GM18867 (cell line): ENCODE data around the gene PHF3.

Source experiments
- ATAC-seq: cut with Tn5 transposase; IDR thresholded peaks from one replicate; pipeline ENCODE4 v1.9.1; 2021; ENCODE audit warnings: mild to moderate bottlenecking, moderate library complexity; ENCODE audit not compliant: unreplicated experiment

PHF3 gene, protein sequence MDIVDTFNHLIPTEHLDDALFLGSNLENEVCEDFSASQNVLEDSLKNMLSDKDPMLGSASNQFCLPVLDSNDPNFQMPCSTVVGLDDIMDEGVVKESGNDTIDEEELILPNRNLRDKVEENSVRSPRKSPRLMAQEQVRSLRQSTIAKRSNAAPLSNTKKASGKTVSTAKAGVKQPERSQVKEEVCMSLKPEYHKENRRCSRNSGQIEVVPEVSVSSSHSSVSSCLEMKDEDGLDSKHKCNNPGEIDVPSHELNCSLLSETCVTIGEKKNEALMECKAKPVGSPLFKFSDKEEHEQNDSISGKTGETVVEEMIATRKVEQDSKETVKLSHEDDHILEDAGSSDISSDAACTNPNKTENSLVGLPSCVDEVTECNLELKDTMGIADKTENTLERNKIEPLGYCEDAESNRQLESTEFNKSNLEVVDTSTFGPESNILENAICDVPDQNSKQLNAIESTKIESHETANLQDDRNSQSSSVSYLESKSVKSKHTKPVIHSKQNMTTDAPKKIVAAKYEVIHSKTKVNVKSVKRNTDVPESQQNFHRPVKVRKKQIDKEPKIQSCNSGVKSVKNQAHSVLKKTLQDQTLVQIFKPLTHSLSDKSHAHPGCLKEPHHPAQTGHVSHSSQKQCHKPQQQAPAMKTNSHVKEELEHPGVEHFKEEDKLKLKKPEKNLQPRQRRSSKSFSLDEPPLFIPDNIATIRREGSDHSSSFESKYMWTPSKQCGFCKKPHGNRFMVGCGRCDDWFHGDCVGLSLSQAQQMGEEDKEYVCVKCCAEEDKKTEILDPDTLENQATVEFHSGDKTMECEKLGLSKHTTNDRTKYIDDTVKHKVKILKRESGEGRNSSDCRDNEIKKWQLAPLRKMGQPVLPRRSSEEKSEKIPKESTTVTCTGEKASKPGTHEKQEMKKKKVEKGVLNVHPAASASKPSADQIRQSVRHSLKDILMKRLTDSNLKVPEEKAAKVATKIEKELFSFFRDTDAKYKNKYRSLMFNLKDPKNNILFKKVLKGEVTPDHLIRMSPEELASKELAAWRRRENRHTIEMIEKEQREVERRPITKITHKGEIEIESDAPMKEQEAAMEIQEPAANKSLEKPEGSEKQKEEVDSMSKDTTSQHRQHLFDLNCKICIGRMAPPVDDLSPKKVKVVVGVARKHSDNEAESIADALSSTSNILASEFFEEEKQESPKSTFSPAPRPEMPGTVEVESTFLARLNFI (N-terminal part only)

DNA sequence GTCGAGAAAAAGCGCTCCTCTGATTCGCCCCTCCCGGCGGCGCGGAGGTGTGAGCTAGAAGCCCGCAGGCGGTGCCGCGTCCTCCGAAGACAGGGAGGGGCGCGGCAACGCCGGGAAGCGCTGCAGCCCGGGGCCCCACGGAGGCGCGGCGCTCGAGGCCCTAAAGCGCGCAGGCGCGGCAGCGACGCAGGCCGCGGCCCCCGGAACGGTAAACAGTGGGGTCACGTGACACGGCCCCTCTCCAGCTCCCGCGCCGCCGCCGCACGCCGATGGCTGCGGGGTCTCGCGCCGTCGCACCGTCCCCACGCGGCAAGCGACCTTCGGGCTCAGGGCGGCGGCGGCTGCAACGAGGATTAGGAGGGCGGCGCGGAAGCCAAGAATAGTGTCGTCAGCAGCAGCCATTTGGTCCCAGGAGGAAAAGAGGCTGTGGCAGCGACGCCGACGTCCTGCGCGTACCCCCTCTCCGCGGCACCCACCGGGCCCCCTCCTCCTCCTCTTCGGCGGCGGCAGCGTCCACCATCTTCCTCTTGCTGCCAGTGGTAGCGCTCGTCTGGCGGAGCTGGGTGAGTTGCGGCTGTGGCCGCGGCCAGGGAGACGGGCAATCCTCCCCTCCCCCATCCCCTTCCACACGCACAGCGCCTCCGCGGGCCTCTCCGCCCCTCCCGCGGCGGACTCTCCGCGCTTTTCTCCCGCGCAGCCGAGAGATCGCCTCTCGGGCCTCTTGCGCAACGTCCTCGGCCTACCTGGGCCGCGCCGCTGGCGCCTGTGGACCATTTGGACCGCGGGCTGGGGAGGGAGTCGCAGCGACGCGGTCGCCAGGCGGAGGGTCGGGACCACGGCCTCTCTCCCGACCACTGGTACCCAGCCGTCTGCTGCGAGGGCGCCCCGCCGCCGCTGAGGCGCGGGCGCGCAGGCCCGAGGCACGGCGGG lies at the start of gene PHF3:
Gene PHF3, plus strand, starts transcription at position 215 of the 930 bp plus-strand sequence. CDS start 10,750 bp downstream, outside the sequence.
- ATAC-seq = peak; percentile 90

DNA sequence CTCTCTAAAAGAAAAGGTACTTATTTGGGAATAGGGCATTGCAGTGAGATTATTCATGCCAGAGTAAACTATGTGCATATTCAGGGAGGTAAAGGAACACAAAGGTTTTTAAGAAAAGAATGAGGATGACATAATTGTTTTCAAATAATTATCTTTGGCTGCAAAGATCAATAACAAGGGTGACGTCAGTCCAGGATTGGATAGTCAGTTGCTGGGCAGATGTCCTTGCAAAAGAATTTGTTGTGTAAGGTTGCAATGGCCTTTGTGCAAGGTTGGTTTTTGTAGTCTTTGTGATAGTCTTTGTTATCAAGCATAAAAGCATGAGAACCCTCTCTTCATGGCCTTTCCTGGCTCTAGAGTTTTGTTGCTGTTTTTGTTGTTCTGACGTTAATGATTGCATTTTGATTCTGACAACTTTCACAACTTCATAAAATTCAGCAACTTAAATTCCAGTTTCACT lies 45.6 kb upstream of the PHF3 start:
- no peak for ATAC-seq

DNA sequence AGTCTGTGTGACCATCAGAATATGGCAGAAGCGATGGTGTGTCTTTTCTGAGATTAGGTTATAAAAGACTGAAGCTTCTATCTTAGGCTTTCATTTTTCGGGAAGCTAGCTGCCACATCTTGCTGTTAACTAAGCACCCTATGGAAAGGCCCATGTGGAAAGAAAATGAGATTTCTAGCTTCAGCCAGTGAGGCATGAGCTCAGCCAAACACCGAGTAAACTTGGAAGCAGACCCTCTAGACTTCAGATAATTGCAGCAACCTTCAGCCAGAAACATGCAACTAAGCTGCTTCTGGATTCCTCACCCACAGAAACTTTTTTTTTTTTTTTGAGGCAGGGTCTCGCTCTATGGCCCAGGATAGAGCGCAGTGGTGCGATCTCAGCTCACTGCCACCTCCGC lies 42.7 kb upstream of the PHF3 start:
- no peak for ATAC-seq

DNA sequence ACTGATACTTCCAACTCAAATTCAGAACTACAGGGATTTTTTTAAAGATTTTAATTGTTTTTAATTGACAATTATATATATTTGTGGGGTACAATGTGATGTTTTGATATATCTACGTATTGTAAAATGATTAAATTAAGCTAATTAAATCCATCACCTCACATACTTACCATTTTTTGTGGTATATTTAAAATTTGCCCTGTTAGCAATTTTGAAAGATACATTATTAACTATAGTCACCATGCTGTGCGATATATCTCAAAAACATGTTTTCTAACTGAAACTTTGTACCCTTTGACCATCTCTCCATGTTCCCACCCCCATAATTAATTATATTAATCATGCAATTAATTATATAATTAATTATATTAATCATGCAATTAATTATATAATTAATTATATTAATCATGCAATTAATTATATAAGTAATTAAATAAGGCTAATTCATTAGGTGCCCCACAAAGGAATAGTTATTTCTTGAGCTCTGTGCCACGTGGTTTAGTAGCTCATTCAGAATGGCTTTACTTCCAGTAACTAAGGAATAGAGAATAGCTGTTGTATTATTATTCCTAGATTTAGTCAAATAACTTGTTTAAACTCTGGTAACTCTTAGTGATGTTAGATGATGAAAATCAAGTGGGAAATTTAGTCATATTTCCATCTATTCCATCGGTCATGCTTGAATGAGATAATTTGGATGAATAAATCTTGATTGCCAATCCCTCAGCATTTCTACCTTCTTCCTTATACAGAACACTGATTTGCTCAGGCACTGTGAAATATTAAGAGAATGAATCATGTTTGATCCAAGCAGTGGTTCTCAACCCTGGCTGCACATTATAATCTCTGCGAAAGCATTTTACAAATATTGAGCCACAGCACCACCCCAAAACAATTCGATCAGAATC lies 38.2 kb upstream of the PHF3 start:
- ATAC-seq = no peak

DNA sequence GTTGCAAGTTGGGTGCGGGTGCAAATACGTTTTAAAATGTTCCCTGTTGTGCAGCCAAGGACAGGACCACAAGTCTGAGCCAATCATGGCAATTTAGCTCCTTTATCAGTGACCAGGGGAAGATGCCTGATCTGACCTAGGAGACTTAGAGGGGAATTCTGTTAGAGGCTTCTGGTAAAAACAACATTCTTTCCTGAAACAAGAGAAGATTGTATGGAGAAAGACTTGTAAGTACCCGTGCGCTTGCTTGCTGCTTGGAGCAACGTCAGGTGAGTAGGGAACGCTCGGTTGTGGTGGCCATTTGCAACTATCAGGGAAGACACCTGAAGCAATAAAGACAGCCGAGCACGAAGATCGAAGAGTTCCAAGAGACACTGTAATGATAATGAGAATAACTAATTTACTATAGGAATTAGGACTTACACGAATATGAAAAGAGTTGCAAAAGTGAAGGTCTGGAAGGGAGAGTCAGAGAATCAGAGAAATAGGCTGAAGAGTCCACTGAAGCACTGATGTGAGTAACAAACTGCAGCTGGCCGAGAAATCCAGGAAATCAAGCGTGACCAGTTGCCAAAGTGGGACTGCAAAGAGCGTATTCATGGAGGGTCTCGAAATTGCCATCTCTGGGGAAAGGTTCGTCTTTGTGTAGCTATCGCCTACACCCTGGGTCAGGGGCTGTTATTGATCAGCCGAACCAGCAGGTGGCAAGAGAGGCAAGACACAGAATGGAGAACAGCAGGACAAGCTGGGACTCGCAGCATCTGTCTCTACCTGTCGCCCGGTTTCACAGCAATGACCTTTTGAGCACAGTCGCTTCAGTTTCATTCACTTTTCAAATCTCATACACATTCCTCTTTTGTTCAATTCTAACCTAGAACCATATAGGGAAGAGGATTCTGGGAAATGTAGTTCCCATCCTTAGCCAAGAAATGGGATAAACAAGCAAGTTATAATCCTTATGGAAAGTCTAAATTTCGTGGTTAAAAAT lies 37.3 kb upstream of the PHF3 start:
- peak; percentile 100 for ATAC-seq

DNA sequence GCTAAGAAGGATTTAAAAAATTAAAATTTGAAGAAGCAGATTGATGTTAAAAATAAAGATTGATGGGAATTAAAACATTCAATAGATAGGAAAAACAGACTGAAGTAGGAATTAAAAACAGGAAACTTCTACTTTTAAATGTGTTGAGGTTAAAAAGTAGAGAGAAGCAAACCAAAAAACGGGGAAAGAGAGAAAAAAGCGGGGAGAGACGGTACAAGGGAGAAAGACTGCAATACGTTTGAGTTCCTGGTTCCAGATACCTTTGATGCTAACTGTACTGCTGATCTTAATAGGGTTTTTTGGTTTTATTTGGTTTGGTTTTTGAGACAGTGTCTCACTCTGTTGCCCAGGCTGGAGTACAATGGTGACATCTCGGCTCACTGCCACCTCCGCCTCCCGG lies 36.4 kb upstream of the PHF3 start:
- no peak for ATAC-seq

DNA sequence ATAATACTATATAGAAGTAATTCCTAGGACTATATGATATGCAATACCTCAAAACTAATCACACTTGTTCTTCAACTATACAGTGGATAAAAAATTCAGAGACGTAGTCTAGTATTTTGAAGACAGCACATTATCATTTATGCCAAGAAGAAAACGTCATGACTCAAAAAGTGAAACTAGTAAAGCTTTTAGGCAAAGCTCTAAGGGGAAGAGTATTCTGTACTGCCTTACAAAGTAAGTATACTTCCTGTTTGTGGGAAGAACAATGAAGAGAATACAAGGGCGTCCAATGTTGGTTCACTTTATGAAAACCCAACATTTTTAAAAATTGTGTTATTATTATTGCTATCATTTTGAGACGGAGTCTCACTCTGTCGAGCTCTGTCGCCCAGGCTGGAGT lies 35.5 kb upstream of the PHF3 start:
- no peak for ATAC-seq

DNA sequence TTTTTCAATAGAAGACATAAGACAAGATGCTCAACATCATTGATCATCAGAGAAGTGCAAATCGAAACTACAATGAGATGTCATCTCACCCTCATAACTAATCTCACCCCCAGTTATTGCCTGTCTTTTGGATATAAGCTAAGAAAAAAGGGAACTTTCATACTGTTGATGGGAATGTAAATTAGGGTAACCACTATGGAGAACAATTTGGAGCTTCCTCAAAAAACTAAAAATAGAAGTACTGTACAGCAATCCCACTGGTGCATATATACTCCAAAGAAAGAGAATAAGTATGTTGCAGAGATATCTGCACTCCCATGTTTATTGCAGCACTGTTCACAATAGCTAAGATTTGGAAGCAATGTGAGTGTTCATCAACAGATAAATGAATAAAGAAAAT lies 26.4 kb upstream of the PHF3 start:
- ATAC-seq = no peak

DNA sequence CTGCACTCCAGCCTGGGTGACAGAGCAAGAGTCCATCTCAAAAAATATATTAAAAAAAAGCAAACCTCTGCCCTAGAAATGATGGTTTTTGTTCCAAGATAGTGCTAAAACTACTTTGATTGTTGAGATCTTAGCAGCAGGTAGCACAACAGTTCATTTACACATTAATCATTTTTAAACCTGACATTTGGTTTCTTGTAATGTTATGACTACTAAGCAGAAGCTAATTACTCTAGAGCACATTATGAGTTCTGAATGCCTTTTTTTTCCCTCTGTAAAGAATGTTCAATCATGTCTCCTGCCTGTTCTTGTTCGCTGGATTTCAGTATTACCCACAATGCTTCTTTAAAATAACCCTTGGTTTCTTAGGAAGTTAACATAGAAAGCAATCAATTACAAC lies 24.7 kb upstream of the PHF3 start:
- no peak for ATAC-seq

DNA sequence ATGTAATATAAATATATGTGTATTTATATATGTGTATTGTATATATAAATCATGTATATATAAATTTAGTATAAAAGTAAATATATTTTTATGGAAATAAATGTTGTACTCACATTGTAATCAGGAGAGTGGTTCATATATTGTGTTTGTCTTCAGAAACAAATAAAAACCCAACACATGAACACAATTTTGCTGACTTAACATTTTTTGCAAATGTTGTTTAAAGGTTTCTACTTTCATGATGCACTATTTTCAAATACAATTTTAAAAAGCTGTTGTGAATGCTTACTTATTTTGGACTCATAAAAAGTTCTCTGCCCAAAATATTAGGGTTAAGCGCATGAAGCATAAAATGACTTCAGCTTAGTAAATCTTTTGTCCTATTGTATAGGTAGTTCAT lies 24.0 kb upstream of the PHF3 start:
- no peak for ATAC-seq

DNA sequence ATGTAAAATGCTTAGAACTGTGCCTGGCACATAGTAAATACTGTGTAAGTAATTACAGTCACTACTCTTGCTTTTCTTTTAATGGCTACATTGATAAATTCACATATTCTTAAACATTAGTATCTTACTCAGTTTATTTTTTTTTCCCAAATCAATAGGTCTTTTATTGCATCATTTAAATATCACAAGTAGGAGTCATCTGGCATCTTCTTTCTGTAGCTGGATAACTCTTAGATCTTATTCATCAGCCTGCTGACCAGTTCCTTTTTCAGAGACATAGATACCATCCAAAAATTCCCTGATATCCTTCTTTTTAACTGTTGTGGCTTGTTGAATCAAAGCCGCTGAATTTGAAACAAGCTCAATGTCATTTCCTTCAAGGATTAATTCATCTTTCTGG lies 20.0 kb upstream of the PHF3 start:
- ATAC-seq = no peak

DNA sequence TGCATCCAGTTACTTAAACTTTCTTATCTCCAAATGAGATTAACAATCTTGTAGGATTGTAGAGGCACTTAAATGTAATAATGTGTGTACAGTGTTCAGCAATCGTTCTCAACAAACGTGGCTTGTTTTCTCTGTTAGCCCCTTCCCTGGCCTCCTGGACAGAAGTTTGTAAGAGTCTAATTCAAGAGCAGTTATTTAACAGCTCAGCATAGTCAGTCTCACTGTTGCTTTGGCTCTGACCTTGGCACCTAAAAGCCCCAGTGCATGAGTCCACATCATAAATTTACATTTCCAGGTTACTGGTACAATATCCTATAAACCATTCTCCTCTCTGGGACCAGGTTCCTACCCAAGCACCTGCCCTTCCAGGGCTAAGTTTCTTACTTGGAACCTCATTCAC lies 11.5 kb upstream of the PHF3 start:
- ATAC-seq = no peak

DNA sequence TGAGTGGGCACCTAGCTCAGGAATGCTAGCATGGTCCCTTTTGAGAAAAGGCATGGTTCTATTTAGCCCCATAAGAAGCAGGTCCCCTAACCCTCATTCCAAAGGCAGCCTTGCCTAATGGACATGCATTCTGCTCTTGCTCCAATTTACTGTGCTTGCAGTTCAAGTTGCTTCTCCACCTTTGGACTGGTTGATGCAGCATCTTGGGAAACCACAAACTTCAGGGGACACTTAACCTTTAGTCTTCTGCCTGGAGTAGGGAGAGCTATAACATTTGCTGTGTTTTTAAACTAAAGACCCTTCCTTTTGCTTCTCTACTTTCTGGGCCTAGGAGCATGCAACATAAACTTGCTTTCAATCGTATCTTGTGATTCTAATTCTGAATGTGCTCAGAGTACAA lies 5.1 kb upstream of the PHF3 start:
- no peak for ATAC-seq

DNA sequence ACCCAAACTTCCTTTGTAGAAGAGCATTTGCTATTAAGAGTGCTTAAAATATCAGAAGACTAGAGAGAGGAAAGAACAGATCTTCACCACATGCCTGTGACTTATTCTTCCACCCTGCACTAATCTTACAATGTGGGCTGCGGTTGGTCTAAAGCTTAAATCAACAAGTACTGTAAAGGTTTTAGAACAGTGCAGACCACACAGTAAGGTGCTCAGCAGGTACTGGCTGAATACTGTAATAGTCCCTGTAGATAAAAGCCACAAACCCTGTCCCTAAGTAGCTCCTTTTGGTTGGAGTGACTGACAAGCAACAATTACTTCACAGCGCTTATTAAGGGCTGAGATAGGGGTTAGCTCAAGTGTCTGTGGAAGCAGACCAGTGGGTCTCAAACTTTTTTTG lies 972 bp upstream of the PHF3 start:
- ATAC-seq = no peak

DNA sequence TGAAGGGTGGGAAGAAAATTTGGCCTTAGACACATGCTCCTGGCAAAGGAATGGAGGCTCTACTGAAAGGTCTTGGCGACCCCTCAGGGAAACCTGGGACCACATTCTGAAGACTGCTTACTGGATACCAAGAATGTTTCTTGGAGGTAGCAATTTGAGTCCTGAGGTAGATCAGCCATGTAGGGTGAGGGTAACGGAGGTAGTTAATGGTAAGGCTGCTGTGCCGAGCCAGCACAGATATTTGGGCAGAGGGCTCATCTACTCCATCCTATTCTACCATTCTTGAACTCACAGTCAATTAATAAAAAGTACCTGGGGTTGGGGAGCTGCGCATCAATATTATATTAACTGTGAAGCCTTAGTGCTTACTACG lies 401 bp upstream of the PHF3 start:
- peak; percentile 27 for ATAC-seq

DNA sequence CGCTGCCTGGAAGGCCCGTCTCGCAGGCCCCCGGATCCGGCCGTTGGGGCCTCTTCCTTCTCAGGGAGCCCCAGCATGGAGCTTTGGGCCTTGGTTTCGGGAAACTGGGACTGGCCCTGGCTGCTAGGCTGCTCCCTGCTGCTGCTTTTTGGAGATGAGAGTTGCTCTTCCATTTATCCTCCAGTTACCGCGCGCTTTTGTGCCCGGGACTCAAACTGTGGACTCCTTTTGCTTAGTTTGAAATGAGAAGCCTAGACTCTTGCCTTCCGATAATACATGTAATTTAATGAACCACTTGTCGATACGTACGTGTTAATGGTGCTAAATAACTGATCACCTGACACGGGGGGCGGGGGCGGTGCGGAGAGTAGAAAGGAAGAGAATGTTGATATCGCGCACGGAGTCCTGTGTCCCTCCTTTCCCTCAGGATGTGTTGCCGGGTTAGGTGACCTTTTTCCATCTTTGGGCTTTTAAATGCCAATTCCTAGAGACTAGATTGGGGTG lies 968 bp downstream of the PHF3 start:
- peak; percentile 11 for ATAC-seq

DNA sequence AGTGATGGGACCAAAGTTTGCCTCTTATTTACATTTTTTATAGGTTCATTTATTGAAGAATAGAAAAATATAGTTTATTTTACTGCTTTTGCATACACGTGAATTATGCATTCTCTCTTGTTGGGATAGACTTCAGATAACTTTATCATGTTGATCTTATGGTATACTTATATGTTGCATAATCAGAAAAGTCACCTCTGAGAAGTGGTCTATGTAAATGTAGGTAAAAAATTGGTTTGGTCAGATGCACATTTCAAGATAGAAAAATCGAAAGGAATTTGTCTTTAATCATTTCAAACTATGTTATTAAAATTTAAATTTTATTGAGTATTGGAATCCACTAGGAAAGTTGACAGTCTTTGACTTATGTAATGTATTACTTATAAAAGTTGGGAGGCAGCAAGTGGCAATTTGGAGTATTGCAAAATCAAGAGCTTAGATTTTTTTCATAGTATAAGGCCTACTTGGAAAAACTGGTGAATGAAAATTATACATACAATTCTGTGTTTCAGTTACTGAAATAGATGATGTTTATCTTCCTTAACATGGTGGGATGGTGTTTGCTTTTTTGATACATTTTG lies 2.4 kb downstream of the PHF3 start:
- ATAC-seq = no peak
